Transverse colon (tissue), 4 donors: ENCODE measurements around the gene CXCL1. TPM values are rescaled to one million over a fixed set of nuclear protein-coding genes. Genes with fewer than 3 reads are reported as not detected.

Experiments used
- DNase-seq: peaks from one replicate; pipeline ENCODE4 v3.0.0-alpha.2; 2019
- H3K27ac ChIP-seq, 4 donors: fragments of 200-600 bp; sonication (generic); 2 replicates each; pipeline ENCODE4 v1.5.1; 2016 to 2018; ENCODE audit warnings: inconsistent platforms in 4 of 4
- H3K27me3 ChIP-seq: fragments of 200-600 bp; sonication (generic); 2 replicates; pipeline ENCODE4 v1.5.1; 2017; ENCODE audit warnings: inconsistent platforms
- H3K36me3 ChIP-seq, 4 donors: fragments of 200-600 bp; sonication (generic); 2 replicates each; pipeline ENCODE4 v1.5.1; 2017 to 2019; ENCODE audit warnings: inconsistent platforms in 4 of 4
- H3K4me1 ChIP-seq, 4 donors: fragments of 200-600 bp; sonication (generic); 2 replicates each; pipeline ENCODE4 v1.5.1; 2017 to 2020; ENCODE audit warnings: inconsistent platforms in 4 of 4
- H3K4me3 ChIP-seq, 4 donors: fragments of 200-600 bp; sonication (generic); 1 replicate in 1 of 4; 2 replicates in 3 of 4; pipeline versions ENCODE4 v1.5.1 to v1.6.1; 2017 to 2019; ENCODE audit warnings: inconsistent platforms in 4 of 4
- H3K9me3 ChIP-seq, 2 donors: fragments of 200-600 bp; sonication (generic); 2 replicates each; pipeline ENCODE4 v1.5.1; 2017 to 2019; ENCODE audit warnings: inconsistent platforms in 2 of 2
- EP300 ChIP-seq: sonication (generic); formaldehyde crosslinking; IDR thresholded peaks from one replicate; pipeline ENCODE4 v1.6.1; 2017; ENCODE audit warnings: antibody characterized with exemption, low read depth
- POLR2A ChIP-seq: fragments of 450-650 bp; IDR thresholded peaks from one replicate; pipeline ENCODE4 v1.6.1; 2016; ENCODE audit warnings: antibody characterized with exemption, mild to moderate bottlenecking, moderate library complexity
- POLR2AphosphoS5 ChIP-seq, 3 donors: sonication (generic); formaldehyde crosslinking; IDR thresholded peaks; one replicate each; pipeline ENCODE4 v1.6.1; 2016; ENCODE audit warnings: antibody characterized with exemption in 3 of 3
- WGBS, 2 donors: methylation state at CpG; one replicate each; pipeline ENCODE4 v1.1.5; 2018; ENCODE audit warnings: low coverage in 1 of 2; 5-methylcytosine and 5-hydroxymethylcytosine counted together
- in situ Hi-C, 4 donors: fragments of 200-750 bp; cut with MboI; loops; one replicate each; pipeline versions ENCODE4 v1.15.0 to v1.15.1; 2017; ENCODE audit warnings: low sequenced_read_pairs in 3 of 4, low pct_ligation_motif_present in 1 of 4, low pct_unique_long_range_greater_than_20kb in 1 of 4
- intact Hi-C: fragments of 100-400 bp; cut with DNase I; formaldehyde crosslinking; loops from one replicate; pipeline ENCODE4 v1.15.1; 2023; ENCODE audit warnings: low total_unique reads
- total RNA-seq, 4 donors: library from RNA; depleted of rRNA; stranded (reverse); fragments of >200 nt; gene quantifications; one replicate each; pipeline ENCODE4 v1.1.0, GENCODE V29; 2016
- TF ChIP-seq, protein P1 (sequence below), 5 experiments: fragments of 200-600 bp in 3 of 5; fragments of 450-650 bp in 2 of 5; sonication (generic) in 3 of 5; IDR thresholded peaks; 1 replicate in 2 of 5; 2 replicates in 3 of 5; pipeline ENCODE4 v1.5.1; 2016 to 2017; ENCODE audit warnings: antibody characterized with exemption in 5 of 5, inconsistent platforms in 3 of 5, mild to moderate bottlenecking in 2 of 5, moderate library complexity in 1 of 5

Gene CXCL1
- total RNA-seq, 4 donors from 2014 or later: 1.00 to 36.3 (median 15.4) TPM

DNA sequence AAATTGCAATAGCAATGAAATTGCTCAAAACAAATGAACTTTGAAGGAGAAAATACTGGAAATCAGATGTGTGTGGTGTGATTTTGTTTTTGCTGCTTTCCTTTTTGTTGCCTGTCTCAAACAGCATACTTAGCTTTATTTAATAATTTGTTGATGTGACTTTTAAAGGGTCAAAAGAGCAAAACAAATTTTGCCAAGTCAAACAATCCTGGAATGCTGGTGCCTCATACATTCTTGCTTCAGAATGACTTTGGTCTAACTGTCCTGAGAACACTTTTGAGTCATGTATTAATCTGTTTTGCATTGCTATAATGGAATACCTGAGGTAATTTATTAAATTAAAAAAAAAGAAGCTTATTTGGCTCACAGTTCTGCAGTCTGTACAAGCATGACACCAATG lies 12.7 kb upstream of the CXCL1 start:
- no peak overlapping the region for H3K4me3 ChIP-seq
- no peak for DNase-seq
- intact Hi-C loops (no loop called here), in situ Hi-C loops (loop anchor here in 1 of 4 donors (25.0 kb wide), 1 partner anchor 281 kb away; no protein-coding TSS in a partner anchor)
- TF ChIP-seq EP300: no peak
- peaks cover 4% of the 10 kb centered on the region for H3K27me3 ChIP-seq
- H3K27ac ChIP-seq: no peak overlapping the region
- no peaks in the 10 kb centered on the region for H3K9me3 ChIP-seq
- no peaks in the 10 kb centered on the region for H3K36me3 ChIP-seq
- H3K4me1 ChIP-seq: peaks cover 0 to 6% (median 0%) of the 10 kb centered on the region in 4 donors

DNA sequence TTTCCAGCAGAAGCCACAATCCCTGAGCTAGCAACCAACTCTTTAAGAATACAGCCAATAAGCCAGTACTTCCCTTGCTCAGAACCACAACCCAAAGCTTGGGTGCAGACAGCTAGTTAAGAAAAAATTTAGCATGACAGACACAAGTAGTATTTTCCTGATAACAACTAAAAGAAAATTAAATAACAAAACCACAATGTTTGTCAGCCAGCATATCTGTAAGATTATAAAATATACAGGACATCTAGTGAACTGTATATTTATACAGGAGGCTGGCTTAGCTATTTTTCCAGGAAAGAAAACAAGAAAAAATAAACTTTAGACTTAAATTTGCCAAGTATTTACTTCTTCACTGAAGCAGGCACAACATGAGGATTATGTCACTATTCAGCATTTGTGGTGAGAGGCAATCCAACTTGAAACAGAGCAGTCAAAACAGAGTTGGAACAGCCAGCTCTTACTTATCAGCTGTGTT lies 9.5 kb upstream of the CXCL1 start:
- Histone ChIP-seq H3K27me3 (no peaks in the 10 kb centered on the region), H3K4me1 (no peaks in the 10 kb centered on the region), H3K9me3 (no peaks in the 10 kb centered on the region), H3K36me3 (no peaks in the 10 kb centered on the region), H3K27ac (no peak overlapping the region), H3K4me3 (no peak overlapping the region)
- intact Hi-C loops: no loop called here
- TF ChIP-seq POLR2AphosphoS5 (IDR thresholded peaks at IDR 0.05) (no peak), POLR2A (no peak), EP300 (no peak)
- TF ChIP-seq, protein P1, sequence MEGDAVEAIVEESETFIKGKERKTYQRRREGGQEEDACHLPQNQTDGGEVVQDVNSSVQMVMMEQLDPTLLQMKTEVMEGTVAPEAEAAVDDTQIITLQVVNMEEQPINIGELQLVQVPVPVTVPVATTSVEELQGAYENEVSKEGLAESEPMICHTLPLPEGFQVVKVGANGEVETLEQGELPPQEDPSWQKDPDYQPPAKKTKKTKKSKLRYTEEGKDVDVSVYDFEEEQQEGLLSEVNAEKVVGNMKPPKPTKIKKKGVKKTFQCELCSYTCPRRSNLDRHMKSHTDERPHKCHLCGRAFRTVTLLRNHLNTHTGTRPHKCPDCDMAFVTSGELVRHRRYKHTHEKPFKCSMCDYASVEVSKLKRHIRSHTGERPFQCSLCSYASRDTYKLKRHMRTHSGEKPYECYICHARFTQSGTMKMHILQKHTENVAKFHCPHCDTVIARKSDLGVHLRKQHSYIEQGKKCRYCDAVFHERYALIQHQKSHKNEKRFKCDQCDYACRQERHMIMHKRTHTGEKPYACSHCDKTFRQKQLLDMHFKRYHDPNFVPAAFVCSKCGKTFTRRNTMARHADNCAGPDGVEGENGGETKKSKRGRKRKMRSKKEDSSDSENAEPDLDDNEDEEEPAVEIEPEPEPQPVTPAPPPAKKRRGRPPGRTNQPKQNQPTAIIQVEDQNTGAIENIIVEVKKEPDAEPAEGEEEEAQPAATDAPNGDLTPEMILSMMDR (IDR thresholded peaks at IDR 0.05): no peak
- in situ Hi-C loops: loop anchor here in 1 of 4 donors (25.0 kb wide), 1 partner anchor 278 kb away; no protein-coding TSS in a partner anchor
- no peak for DNase-seq

DNA sequence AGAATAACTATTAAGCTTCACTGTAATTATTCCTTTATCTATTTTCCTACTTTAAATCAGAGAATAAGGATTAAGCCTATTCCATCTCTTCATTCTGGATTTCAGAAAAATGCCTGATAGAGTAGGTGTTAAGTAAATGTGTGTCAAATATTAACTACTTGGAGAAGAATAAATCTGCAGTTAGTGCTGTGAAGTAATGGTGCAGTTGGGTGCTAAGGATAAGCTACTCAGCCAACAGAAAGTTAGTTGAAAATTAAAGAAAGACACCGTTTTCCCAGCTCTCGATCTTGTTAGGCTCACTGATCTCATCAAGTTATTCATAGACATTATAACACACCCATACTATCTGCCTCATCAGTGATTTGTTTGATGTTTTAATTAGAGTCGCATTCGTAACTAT lies 9.0 kb upstream of the CXCL1 start:
- no peak for DNase-seq
- Histone ChIP-seq H3K4me1 (no peaks in the 10 kb centered on the region), H3K27me3 (no peaks in the 10 kb centered on the region), H3K9me3 (no peaks in the 10 kb centered on the region), H3K4me3 (no peak overlapping the region), H3K36me3 (no peaks in the 10 kb centered on the region), H3K27ac (no peak overlapping the region)
- intact Hi-C loops (no loop called here), in situ Hi-C loops (loop anchor here in 1 of 4 donors (25.0 kb wide), 1 partner anchor 277 kb away; no protein-coding TSS in a partner anchor)
- WGBS, 2 donors: 48 to 57% methylated on average over 4 of the region's 4 CpGs
- TF ChIP-seq POLR2A (no peak), EP300 (no peak), POLR2AphosphoS5 (IDR thresholded peaks at IDR 0.05) (no peak)
- TF ChIP-seq, protein P1 (IDR thresholded peaks at IDR 0.05): no peak

DNA sequence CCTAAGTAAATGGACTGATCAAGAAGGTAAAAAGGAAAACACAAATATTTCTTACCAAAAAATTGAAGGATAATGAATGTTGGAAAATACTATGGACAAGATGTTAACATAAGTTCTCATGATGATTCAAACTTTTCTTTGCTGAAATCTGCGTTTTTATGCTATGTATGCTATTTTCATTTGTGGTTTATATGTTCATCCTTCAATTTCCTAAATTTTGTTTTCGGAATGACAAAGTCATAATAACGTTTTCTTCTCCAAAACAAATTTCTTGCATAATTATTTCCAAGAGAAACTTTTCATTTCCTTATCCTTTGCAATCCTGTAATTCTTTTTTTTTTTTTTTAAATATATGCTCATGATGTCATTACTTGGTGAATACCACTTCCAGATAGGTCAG lies 8.3 kb upstream of the CXCL1 start:
- intact Hi-C loops: no loop called here
- in situ Hi-C loops: loop anchor here in 1 of 4 donors (25.0 kb wide), 1 partner anchor 276 kb away; no protein-coding TSS in a partner anchor
- 70 to 75% methylated on average over 3 of the region's 3 CpGs for WGBS, 2 donors
- Histone ChIP-seq H3K9me3 (no peaks in the 10 kb centered on the region), H3K27me3 (no peaks in the 10 kb centered on the region), H3K36me3 (no peaks in the 10 kb centered on the region), H3K4me1 (no peaks in the 10 kb centered on the region), H3K4me3 (no peak overlapping the region), H3K27ac (no peak overlapping the region)
- no peak for DNase-seq
- no peak for TF ChIP-seq EP300
- TF ChIP-seq POLR2AphosphoS5 (IDR thresholded peaks at IDR 0.05): no peak
- no peak for TF ChIP-seq POLR2A
- TF ChIP-seq, protein P1 (IDR thresholded peaks at IDR 0.05): no peak

DNA sequence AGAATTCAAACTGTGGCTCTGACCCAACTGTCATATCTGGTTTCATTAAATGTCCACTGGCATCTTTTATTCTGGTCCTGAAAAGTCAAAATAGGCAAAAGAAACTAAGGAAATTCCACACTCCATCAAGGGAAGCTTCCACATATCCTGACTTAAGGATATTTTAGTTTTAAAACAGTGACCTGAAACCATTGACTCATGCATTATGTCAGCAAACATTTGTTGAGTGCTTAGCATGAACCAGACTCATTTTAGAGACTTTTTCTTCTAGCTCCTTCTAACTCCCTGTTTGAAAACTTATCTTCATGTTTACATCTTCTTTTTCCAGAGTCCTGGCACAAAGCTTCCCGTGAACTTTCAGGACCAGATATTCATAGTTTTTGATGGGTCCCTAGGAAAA lies 6.9 kb upstream of the CXCL1 start:
- Histone ChIP-seq H3K4me1 (no peaks in the 10 kb centered on the region), H3K27me3 (no peaks in the 10 kb centered on the region), H3K27ac (no peak overlapping the region), H3K36me3 (no peaks in the 10 kb centered on the region), H3K4me3 (no peak overlapping the region), H3K9me3 (no peaks in the 10 kb centered on the region)
- intact Hi-C loops: no loop called here
- DNase-seq: no peak
- TF ChIP-seq EP300 (no peak), POLR2A (no peak), POLR2AphosphoS5 (IDR thresholded peaks at IDR 0.05) (no peak)
- TF ChIP-seq, protein P1 (IDR thresholded peaks at IDR 0.05): no peak
- 73 to 74% methylated on average over 1 of the region's 1 CpG for WGBS, 2 donors
- in situ Hi-C loops: loop anchor here in 1 of 4 donors (25.0 kb wide), 1 partner anchor 275 kb away; no protein-coding TSS in a partner anchor
